Small intestine (tissue), 16 donors: ENCODE measurements around the gene RNF182. TPM values are rescaled to one million over a fixed set of nuclear protein-coding genes. Genes with fewer than 3 reads are reported as not detected.
"Not testable (repeated sequence)": the region's sequence is repeated elsewhere in the genome, so short reads cannot be mapped to it uniquely, and the experiment has no call there.

Experiments
- DNase-seq, 2 donors: peaks; one replicate each; pipeline versions ENCODE4 v3.0.0 to v3.0.0-alpha.2; 2013
- FAIRE-seq: peaks from 2 replicates; lab custom pipeline; 2012; peaks lifted over from hg19 to GRCh38; lab: Jason Lieb, UNC
- H3K27ac ChIP-seq, 3 donors: one replicate each; pipeline ENCODE4 v1.5.1; 2013; ENCODE audit warnings: low read length in 2 of 3, mild to moderate bottlenecking in 2 of 3, control low read depth in 1 of 3, inconsistent platforms in 1 of 3, low read depth in 1 of 3, moderate library complexity in 1 of 3
- H3K27me3 ChIP-seq, 3 donors: one replicate each; pipeline ENCODE4 v1.6.1; 2013; ENCODE audit warnings: low read length in 3 of 3, inconsistent platforms in 1 of 3; ENCODE audit not compliant: control insufficient read depth in 3 of 3, insufficient read depth in 3 of 3
- H3K36me3 ChIP-seq, 3 donors: one replicate each; pipeline ENCODE4 v1.6.1; 2013; ENCODE audit warnings: low read length in 3 of 3, inconsistent platforms in 1 of 3, low read depth in 1 of 3, mild to moderate bottlenecking in 1 of 3, moderate library complexity in 1 of 3; ENCODE audit not compliant: control insufficient read depth in 3 of 3, insufficient read depth in 2 of 3
- H3K4me1 ChIP-seq, 3 donors: one replicate each; pipeline ENCODE4 v1.6.1; 2013; ENCODE audit warnings: low read length in 2 of 3, inconsistent platforms in 1 of 3, low read depth in 1 of 3, mild to moderate bottlenecking in 1 of 3, moderate library complexity in 1 of 3; ENCODE audit not compliant: control insufficient read depth in 3 of 3, insufficient read depth in 2 of 3
- H3K4me3 ChIP-seq, 3 donors: one replicate each; pipeline ENCODE4 v1.5.1; 2013; ENCODE audit warnings: low read length in 3 of 3, control low read depth in 1 of 3, inconsistent platforms in 1 of 3, low read depth in 1 of 3, mild to moderate bottlenecking in 1 of 3, moderate library complexity in 1 of 3
- H3K9me3 ChIP-seq, 2 donors: one replicate each; pipeline ENCODE4 v1.6.1; 2013; ENCODE audit warnings: low read depth in 1 of 2, low read length in 1 of 2; ENCODE audit not compliant: control insufficient read depth in 2 of 2, insufficient read depth in 1 of 2
- WGBS, 3 donors: extraction: QIAGEN DNeasy Blood & Tissue Kit; methylation state at CpG; one replicate each; pipeline ENCODE4 v1.1.7; 2013; 5-methylcytosine and 5-hydroxymethylcytosine counted together
- long read RNA-seq, 10 donors: transcript quantifications; one replicate each; lab custom pipeline, GENCODE V29; 2026
- polyA plus RNA-seq, 4 donors: library from polyadenylated mRNA; stranded (reverse) in 3 of 4; unstranded in 1 of 4; fragments of 200-250 nt in 3 of 4; fragments of 120-200 nt in 1 of 4; gene quantifications; one replicate each; pipeline versions ENCODE4 v1.2.1 to v1.2.3, GENCODE V29; 2013
- donor health status: healthy with polysubstance abuse.
- donor health status: control.
- donor health status: control.
- donor health status: Bipolar disorder and iron deficiency.
- donor health status: healthy.

The RNF182 gene
- polyA plus RNA-seq: 1 to 10 TPM in 1 of 4 donors, under 1 TPM in 1, not detected in 2; 0.86 to 1.1 TPM
- long read RNA-seq, donor 1: 0 reads
- long read RNA-seq, donor 2: 0 reads
- long read RNA-seq, donor 3: 0 reads
- long read RNA-seq, donor 4: 0 reads
- long read RNA-seq, donor 5: 0 reads
- long read RNA-seq, donor 6: 0 reads
- long read RNA-seq, donor 7: 0 reads
- long read RNA-seq, donor 8: 0 reads
- long read RNA-seq, donor 9: 0 reads
- long read RNA-seq, donor 10: 0 reads

DNA sequence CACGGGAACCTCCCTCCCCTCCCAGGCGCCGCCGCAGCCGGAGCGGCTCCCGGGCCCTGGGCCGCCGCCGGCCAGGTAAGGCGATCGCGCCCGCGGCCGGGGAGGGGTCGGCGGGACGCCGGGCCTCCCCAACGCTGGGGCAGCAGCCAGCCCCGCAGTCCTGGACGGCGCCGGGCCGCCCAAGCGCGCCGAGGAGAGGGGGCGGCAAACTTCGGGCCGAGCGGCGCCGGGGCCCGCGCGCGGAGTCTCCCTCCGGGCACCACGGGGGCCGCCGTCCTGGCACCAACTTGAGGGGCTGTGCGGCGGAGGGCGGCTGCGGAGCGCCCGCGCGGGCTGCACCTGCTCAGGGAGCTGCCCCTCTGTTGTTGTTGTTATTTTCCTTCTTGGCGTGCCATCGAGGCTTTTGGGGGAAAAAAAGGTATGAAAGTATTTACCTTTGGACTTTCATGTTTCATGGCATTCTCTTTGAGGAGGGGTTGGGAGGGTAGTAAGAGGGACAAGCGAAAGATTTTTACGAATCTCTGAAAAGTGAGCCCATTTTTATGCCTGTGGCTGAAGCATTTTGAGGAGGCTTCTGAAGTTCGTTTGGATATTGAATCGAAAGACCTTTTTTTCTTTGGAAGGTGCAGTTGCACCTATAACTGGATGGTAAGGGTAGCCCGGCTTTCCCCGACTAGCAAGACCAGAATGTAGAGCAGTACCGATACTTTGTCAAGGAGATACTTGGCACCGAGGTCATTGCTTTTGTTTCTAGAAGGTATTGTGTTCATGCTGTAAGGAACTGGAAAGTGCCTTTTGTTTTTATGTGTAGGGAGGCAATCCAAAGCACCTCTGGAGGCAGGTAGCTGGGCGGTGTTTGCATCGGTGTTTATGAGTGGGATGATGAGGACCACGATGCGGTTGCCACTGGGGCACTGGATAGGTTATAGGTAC lies at the start of gene RNF182:
Gene RNF182 (plus strand): TSS at position 4 of the 933 bp plus-strand sequence. CDS start 52,168 bp downstream, outside the sequence.
- no peak for FAIRE-seq
- 2 to 5% (median 2%) methylated on average over 39 to 65 of the region's 65 CpGs for WGBS, 3 donors
- H3K27ac ChIP-seq: no peak within 1 kb of the TSS
- peaks cover 0 to 6% of the 10 kb centered on the region in 2 donors for H3K9me3 ChIP-seq
- H3K27me3 ChIP-seq: peaks cover 0 to 31% (median 16%) of the 10 kb centered on the region in 3 donors
- H3K4me3 ChIP-seq: peak within 1 kb of the TSS in 2 of 3 donors; percentile 39 to 63
- no peaks in the 10 kb centered on the region for H3K36me3 ChIP-seq
- peak; percentile 33 to 39 for DNase-seq
- no peaks in the 10 kb centered on the region for H3K4me1 ChIP-seq

GRCh38 chr6:13877051-13877450 lies 47.7 kb upstream of the RNF182 start:
- H3K4me1 ChIP-seq: peaks cover 0 to 5% (median 0%) of the 10 kb centered on the region in 3 donors
- no peak for DNase-seq
- no peak overlapping the region for H3K4me3 ChIP-seq
- H3K27ac ChIP-seq: no peak overlapping the region
- FAIRE-seq: no peak
- no peaks in the 10 kb centered on the region for H3K27me3 ChIP-seq
- H3K9me3 ChIP-seq: peaks cover 0 to 9% of the 10 kb centered on the region in 2 donors
- no peaks in the 10 kb centered on the region for H3K36me3 ChIP-seq

DNA sequence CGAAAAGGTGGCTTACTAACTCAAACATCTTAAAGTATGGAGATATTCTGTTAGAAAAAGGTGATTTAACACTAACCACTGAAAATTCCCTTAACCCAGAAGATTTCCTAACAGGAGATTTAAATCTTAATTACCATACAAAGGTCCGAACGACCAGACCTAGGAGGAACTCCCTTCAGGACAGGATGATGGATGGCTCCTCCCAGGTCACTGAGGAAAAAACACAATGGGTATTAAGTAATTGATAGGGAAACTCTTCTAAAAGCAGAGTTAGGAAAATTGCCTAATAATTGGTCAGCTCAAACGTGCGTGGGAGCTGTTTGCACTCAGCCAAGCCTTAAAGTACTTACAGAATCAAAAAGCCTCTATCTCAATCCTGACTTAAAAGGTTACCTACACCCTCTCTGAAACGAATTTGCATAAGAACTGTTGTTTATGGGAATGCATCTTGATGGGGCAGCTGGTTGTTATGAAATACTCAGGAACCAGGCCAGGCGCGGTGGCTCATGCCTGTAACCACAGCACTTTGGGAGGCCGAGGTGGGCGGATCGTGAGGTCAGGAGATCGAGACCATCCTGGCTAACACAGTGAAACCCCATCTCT lies 44.6 kb upstream of the RNF182 start:
- not testable (repeated sequence) for FAIRE-seq
- WGBS, 3 donors: 77 to 82% (median 78%) methylated on average over 12 of the region's 12 CpGs

DNA sequence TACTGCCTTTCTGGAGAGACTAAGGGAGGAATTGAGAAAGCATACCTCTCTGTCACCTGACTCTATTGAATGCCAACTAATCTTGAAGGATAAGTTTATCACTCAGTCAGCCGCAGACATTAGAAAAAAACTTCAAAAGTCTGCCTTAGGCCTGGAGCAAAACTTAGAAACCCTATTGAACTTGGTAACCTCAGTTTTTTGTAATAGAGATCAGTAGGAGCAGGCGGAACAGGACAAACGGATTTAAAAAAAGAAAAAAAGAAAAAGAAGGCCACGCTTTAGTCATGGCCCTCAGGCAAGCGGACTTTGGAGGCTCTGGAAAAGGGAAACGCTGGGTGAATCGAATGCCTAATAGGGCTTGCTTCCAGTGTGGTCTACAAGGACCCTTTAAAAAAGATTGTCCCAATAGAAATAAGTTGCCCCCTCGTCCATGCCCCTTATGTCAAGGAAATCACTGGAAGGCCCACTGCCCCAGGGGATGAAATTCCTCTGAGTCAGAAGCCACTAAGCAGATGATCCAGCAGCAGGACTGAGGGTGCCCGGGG lies 43.1 kb upstream of the RNF182 start:
- H3K27ac ChIP-seq: no peak overlapping the region
- peaks cover 0 to 9% of the 10 kb centered on the region in 2 donors for H3K9me3 ChIP-seq
- WGBS, 3 donors: 68 to 74% (median 74%) methylated on average over 9 of the region's 9 CpGs
- H3K36me3 ChIP-seq: no peaks in the 10 kb centered on the region
- no peak for DNase-seq
- no peak for FAIRE-seq
- no peaks in the 10 kb centered on the region for H3K4me1 ChIP-seq
- H3K4me3 ChIP-seq: no peak overlapping the region
- H3K27me3 ChIP-seq: no peaks in the 10 kb centered on the region

More for the DNA sequence above, 44.6 kb upstream of the RNF182 start:
- H3K4me3 ChIP-seq, H3K4me1 ChIP-seq, H3K27ac ChIP-seq, H3K36me3 ChIP-seq, DNase-seq, H3K9me3 ChIP-seq, H3K27me3 ChIP-seq: not testable (repeated sequence)

DNA sequence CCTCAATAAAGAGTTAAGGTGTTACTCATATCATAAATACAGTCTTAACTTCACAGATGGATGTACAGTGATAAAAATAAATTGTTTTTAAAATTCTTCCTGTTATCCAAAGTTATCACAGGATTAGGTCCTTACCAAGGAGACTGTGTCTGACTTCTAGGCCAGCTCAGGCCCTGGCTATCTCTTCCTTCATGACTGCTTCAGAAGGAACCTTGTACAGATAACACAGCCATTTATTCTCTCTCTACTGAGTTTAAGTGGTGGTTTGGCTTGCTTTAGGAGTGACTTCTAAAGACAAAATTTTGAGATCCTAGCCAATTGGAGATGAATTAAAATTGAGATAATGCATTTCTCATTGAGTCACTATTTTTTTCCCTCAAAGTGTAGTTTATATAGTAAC lies 40.8 kb upstream of the RNF182 start:
- Histone ChIP-seq H3K4me3 (no peak overlapping the region), H3K4me1 (no peaks in the 10 kb centered on the region), H3K27me3 (no peaks in the 10 kb centered on the region), H3K27ac (no peak overlapping the region), H3K9me3 (no peaks in the 10 kb centered on the region), H3K36me3 (no peaks in the 10 kb centered on the region)
- DNase-seq (no peak), FAIRE-seq (no peak)

GRCh38 chr6:13884397-13884796 lies 40.4 kb upstream of the RNF182 start:
- H3K4me1 ChIP-seq: no peaks in the 10 kb centered on the region
- DNase-seq (no peak), FAIRE-seq (no peak)
- no peaks in the 10 kb centered on the region for H3K27me3 ChIP-seq
- no peak overlapping the region for H3K27ac ChIP-seq
- no peak overlapping the region for H3K4me3 ChIP-seq
- no peaks in the 10 kb centered on the region for H3K36me3 ChIP-seq
- 75 to 76% (median 75%) methylated on average over 5 of the region's 5 CpGs for WGBS, 3 donors
- H3K9me3 ChIP-seq: no peaks in the 10 kb centered on the region

DNA sequence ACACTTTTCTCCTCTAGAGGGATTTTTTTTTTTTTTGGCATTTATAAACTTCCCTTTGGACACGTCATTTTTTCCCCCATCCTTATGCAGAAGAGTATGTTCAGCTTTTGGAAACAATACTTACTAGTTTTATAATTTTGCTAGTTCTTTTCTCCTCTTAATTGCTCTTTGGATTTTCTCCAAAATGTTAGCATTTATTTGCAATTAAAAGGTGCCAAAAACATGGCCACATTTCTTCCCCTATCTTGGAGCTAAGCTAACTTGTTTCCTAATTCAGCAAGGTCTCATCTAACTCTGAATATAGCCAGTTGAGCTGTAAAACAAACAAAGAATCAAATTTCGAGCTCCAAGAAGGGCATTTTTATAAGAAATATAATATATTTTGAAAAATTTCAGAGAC lies 39.2 kb upstream of the RNF182 start:
- WGBS, 3 donors: 47 to 69% (median 50%) methylated on average over 2 of the region's 2 CpGs
- H3K4me1 ChIP-seq: no peaks in the 10 kb centered on the region
- no peak overlapping the region for H3K27ac ChIP-seq
- no peaks in the 10 kb centered on the region for H3K36me3 ChIP-seq
- DNase-seq: no peak
- H3K27me3 ChIP-seq: no peaks in the 10 kb centered on the region
- no peak overlapping the region for H3K4me3 ChIP-seq
- H3K9me3 ChIP-seq: no peaks in the 10 kb centered on the region
- FAIRE-seq: no peak

GRCh38 chr6:13886949-13887348 lies 37.8 kb upstream of the RNF182 start:
- Histone ChIP-seq H3K9me3 (no peaks in the 10 kb centered on the region), H3K4me3 (no peak overlapping the region), H3K4me1 (no peaks in the 10 kb centered on the region), H3K27me3 (no peaks in the 10 kb centered on the region), H3K36me3 (no peaks in the 10 kb centered on the region), H3K27ac (no peak overlapping the region)
- FAIRE-seq (no peak), DNase-seq (no peak)
- 64 to 80% (median 79%) methylated on average over 3 of the region's 3 CpGs for WGBS, 3 donors
